Myocyte (in vitro differentiated cells): ENCODE measurements around the gene RAN. TPM values are rescaled to one million over a fixed set of nuclear protein-coding genes. Genes with fewer than 3 reads are reported as not detected.

Experiments
- total RNA-seq: library from RNA; depleted of rRNA; stranded (reverse); fragments of >200 nt; gene quantifications from 2 replicates; pipeline ENCODE4 v1.2.3, GENCODE V29; 2014

The RAN gene
- total RNA-seq, 1 donor from 2014 or later: 335 TPM

Other genes with a start within 250 kb of the RAN start
- not detected in 2 replicates for gene RIMBP2, start 155.8 kb upstream of the RAN start, total RNA-seq
- 31.6 and 42.0 TPM in 2 replicates for gene STX2, start 32.8 kb upstream of the RAN start, total RNA-seq
- 0.05 and 0.32 TPM in 2 replicates for gene ADGRD1, start 81.8 kb downstream of the RAN start, total RNA-seq